Mesenchymal stem cell (in vitro differentiated cells and primary cell): ENCODE data around the gene LIN7B.

Source experiments
- DNase-seq: peaks from one replicate; pipeline ENCODE4 v3.0.0-alpha.2; 2013
- H2AFZ ChIP-seq: one replicate; pipeline ENCODE4 v1.6.1; 2013; ENCODE audit warnings: low read depth, mild to moderate bottlenecking, control low read depth, inconsistent platforms, low read length, moderate library complexity
- H2AK5ac ChIP-seq: 2 replicates; pipeline ENCODE4 v1.6.1; 2013; ENCODE audit warnings: low read length, moderate library complexity, mild to moderate bottlenecking, inconsistent platforms; ENCODE audit not compliant: severe bottlenecking
- H2BK120ac ChIP-seq: one replicate; pipeline ENCODE4 v1.6.1; 2013; ENCODE audit warnings: low read depth, mild to moderate bottlenecking, inconsistent platforms, low read length, moderate library complexity
- H2BK12ac ChIP-seq, 2 experiments: one replicate each; pipeline ENCODE4 v1.6.1; 2013; ENCODE audit warnings: inconsistent platforms in 2 of 2, low read length in 2 of 2, mild to moderate bottlenecking in 2 of 2, moderate library complexity in 2 of 2, control low read depth in 1 of 2
- H2BK15ac ChIP-seq: one replicate; pipeline ENCODE4 v1.6.1; 2013; ENCODE audit warnings: mild to moderate bottlenecking, low read depth, inconsistent platforms; ENCODE audit not compliant: poor library complexity, severe bottlenecking
- H2BK5ac ChIP-seq: 2 replicates; pipeline ENCODE4 v1.6.1; 2013; ENCODE audit warnings: low read depth, mild to moderate bottlenecking, low read length, control low read depth, inconsistent platforms; ENCODE audit not compliant: poor library complexity, severe bottlenecking
- H3K14ac ChIP-seq, 2 experiments: one replicate each; pipeline ENCODE4 v1.6.1; 2013; ENCODE audit warnings: inconsistent platforms in 2 of 2, low read length in 2 of 2, control low read depth in 1 of 2, mild to moderate bottlenecking in 1 of 2, moderate library complexity in 1 of 2
- H3K18ac ChIP-seq, 2 experiments: one replicate each; pipeline ENCODE4 v1.6.1; 2013; ENCODE audit warnings: inconsistent platforms in 2 of 2, low read length in 2 of 2, control low read depth in 1 of 2, low read depth in 1 of 2, mild to moderate bottlenecking in 1 of 2
- H3K23ac ChIP-seq, 2 experiments: one replicate each; pipeline ENCODE4 v1.6.1; 2013; ENCODE audit warnings: inconsistent platforms in 2 of 2, low read length in 2 of 2, mild to moderate bottlenecking in 2 of 2, moderate library complexity in 2 of 2, control low read depth in 1 of 2
- H3K27ac ChIP-seq: 2 replicates; pipeline ENCODE4 v1.5.1; 2013; ENCODE audit warnings: mild to moderate bottlenecking, moderate library complexity, low read length, control low read depth, inconsistent platforms; ENCODE audit not compliant: poor library complexity, severe bottlenecking
- H3K27me3 ChIP-seq, 2 experiments: 2 replicates each; pipeline versions ENCODE4 v1.6.1 to v1.7.0; 2013; ENCODE audit warnings: low read length in 2 of 2, mild to moderate bottlenecking in 2 of 2, moderate library complexity in 2 of 2, control low read depth in 1 of 2, inconsistent platforms in 1 of 2; ENCODE audit not compliant: control insufficient read depth in 1 of 2, insufficient read depth in 1 of 2
- H3K36me3 ChIP-seq, 2 experiments: 2 replicates each; pipeline versions ENCODE4 v1.6.1 to v1.7.0; 2013; ENCODE audit warnings: low read length in 2 of 2, control low read depth in 1 of 2, inconsistent platforms in 1 of 2, low read depth in 1 of 2, mild to moderate bottlenecking in 1 of 2; ENCODE audit not compliant: insufficient read depth in 2 of 2, control insufficient read depth in 1 of 2
- H3K4ac ChIP-seq, 2 experiments: one replicate each; pipeline ENCODE4 v1.6.1; 2013; ENCODE audit warnings: inconsistent platforms in 2 of 2, low read length in 2 of 2, mild to moderate bottlenecking in 2 of 2, moderate library complexity in 2 of 2, control low read depth in 1 of 2, low read depth in 1 of 2
- H3K4me1 ChIP-seq: 2 replicates; pipeline ENCODE4 v1.6.1; 2013; ENCODE audit warnings: low read depth, low read length, control low read depth; ENCODE audit not compliant: control insufficient read depth, insufficient read depth
- H3K4me2 ChIP-seq: 2 replicates; pipeline ENCODE4 v1.6.1; 2013; ENCODE audit warnings: low read length, mild to moderate bottlenecking, inconsistent platforms; ENCODE audit not compliant: poor library complexity, severe bottlenecking
- H3K4me3 ChIP-seq, 2 experiments: 2 replicates each; pipeline versions ENCODE4 v1.5.1 to v1.7.0; 2013; ENCODE audit warnings: low read length in 2 of 2, mild to moderate bottlenecking in 2 of 2, control low read depth in 1 of 2, low read depth in 1 of 2; ENCODE audit not compliant: insufficient read depth in 1 of 2
- H3K79me1 ChIP-seq: replicated peaks from 2 replicates; pipeline ENCODE4 v1.6.1; 2013; ENCODE audit warnings: mild to moderate bottlenecking, control low read depth, low read length, inconsistent platforms; ENCODE audit not compliant: poor library complexity, severe bottlenecking
- H3K9ac ChIP-seq: 2 replicates; pipeline ENCODE4 v1.7.0; 2013; ENCODE audit warnings: mild to moderate bottlenecking, low read length, moderate library complexity
- H3K9me3 ChIP-seq: 2 replicates; pipeline ENCODE4 v1.7.0; 2013; ENCODE audit warnings: mild to moderate bottlenecking, low read length; ENCODE audit not compliant: control insufficient read depth
- H4K8ac ChIP-seq: one replicate; pipeline ENCODE4 v1.6.1; 2013; ENCODE audit warnings: inconsistent platforms, mild to moderate bottlenecking, low read length, moderate library complexity
- H4K91ac ChIP-seq: one replicate; pipeline ENCODE4 v1.6.1; 2013; ENCODE audit warnings: mild to moderate bottlenecking, low read length, inconsistent platforms
- WGBS: methylation state at CpG from one replicate; pipeline ENCODE4 v1.1.7; 2013; ENCODE audit warnings: mixed read lengths; 5-methylcytosine and 5-hydroxymethylcytosine counted together

Gene LIN7B

GRCh38 chr19:49150944-49151243 lies 36.7 kb downstream of the LIN7B start:
- DNase-seq = no peak
- Histone ChIP-seq H3K79me1 (no peaks in the 10 kb centered on the region), H3K4me2 (peak overlapping the region; percentile 75), H3K9me3 (no peaks in the 10 kb centered on the region), H3K4me1 (peaks cover 29% of the 10 kb centered on the region), H2AFZ (peak overlapping the region; percentile 80), H3K23ac (peak overlapping the region in 1 of 2 experiments; percentile 78), H3K4me3 (peak overlapping the region; percentile 65 to 99), H2BK5ac (no peak overlapping the region), H3K4ac (peak overlapping the region; percentile 58 to 76), H3K36me3 (no peaks in the 10 kb centered on the region), H2BK120ac (peak overlapping the region; percentile 81), H4K8ac (peak overlapping the region; percentile 87), H3K18ac (peak overlapping the region; percentile 85 to 96), H3K14ac (peak overlapping the region in 1 of 2 experiments; percentile 78), H2BK15ac (peak overlapping the region; percentile 91), H3K9ac (peak overlapping the region; percentile 93), H2AK5ac (no peak overlapping the region), H4K91ac (peak overlapping the region; percentile 91), H2BK12ac (peak overlapping the region in 1 of 2 experiments; percentile 69), H3K27me3 (peaks cover 9 to 19% of the 10 kb centered on the region in 2 experiments), H3K27ac (no peak overlapping the region)
- WGBS = 20% methylated on average over 9 of the region's 16 CpGs

DNA sequence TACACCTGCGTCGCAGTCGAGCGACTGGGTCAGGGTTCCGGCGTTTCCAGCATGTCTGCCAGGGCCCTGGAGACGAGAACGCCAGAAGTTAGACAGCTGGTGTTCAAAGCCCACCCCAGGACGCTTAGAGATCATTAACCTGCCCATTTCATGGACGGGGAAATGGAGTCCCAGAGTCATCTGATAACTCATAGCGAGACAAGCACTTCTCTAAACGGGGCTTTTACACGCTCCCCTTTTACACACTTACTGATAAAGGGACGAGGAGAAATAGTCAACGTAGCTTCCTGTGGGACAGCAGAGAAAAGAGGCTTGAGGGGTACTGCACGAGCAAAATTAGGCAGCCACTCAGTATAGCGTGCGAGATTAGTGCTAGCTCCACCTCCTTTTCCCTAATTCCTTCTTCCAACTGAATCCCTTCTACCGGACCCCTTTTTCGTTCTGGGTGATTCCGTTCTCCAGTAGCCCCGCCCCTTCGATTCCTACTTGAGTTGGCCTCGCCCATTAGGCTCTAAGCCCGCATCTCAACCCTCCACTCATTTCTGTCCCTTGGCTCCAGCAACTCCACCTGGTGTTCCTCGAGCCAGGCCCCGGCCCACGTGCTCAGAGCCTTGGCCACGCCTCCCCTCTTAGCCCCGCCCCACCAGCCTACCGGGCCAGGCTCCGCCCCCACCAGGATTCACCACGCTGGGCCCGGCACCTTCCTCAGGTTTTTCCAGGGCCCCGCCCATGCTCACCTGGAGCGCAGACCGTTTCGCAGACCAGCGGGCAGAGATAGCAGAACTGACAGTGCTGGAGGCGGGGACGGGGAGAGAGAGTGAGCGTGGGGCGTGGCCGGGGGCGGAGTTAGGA lies 37.3 kb downstream of the LIN7B start:
- Histone ChIP-seq H2BK5ac (no peak overlapping the region), H3K4me2 (no peak overlapping the region), H3K27ac (no peak overlapping the region), H4K91ac (no peak overlapping the region), H2AFZ (no peak overlapping the region), H3K79me1 (no peaks in the 10 kb centered on the region), H2BK12ac (no peak overlapping the region), H3K36me3 (no peaks in the 10 kb centered on the region), H3K18ac (no peak overlapping the region), H3K4ac (no peak overlapping the region), H2AK5ac (no peak overlapping the region), H3K4me1 (peaks cover 24% of the 10 kb centered on the region), H4K8ac (no peak overlapping the region), H2BK120ac (no peak overlapping the region), H2BK15ac (peak overlapping the region; percentile 37), H3K23ac (no peak overlapping the region), H3K9me3 (no peaks in the 10 kb centered on the region), H3K27me3 (peaks cover 15 to 23% of the 10 kb centered on the region in 2 experiments), H3K4me3 (peak overlapping the region in 1 of 2 experiments; percentile 99), H3K14ac (no peak overlapping the region), H3K9ac (no peak overlapping the region)
- WGBS = 13% methylated on average over 45 of the region's 45 CpGs
- DNase-seq = peak; percentile 60

GRCh38 chr19:49152119-49152550 lies 38.0 kb downstream of the LIN7B start:
- H3K14ac ChIP-seq = no peak overlapping the region
- no peak overlapping the region for H2BK120ac ChIP-seq
- no peak overlapping the region for H3K27ac ChIP-seq
- H3K9me3 ChIP-seq = no peaks in the 10 kb centered on the region
- DNase-seq = no peak
- no peak overlapping the region for H2BK5ac ChIP-seq
- H3K4ac ChIP-seq = no peak overlapping the region
- 31% methylated on average over 10 of the region's 10 CpGs for WGBS
- no peak overlapping the region for H3K4me3 ChIP-seq
- H3K79me1 ChIP-seq = no peaks in the 10 kb centered on the region
- no peak overlapping the region for H3K23ac ChIP-seq
- no peak overlapping the region for H2AFZ ChIP-seq
- no peak overlapping the region for H3K4me2 ChIP-seq
- no peak overlapping the region for H4K91ac ChIP-seq
- peaks cover 24% of the 10 kb centered on the region for H3K4me1 ChIP-seq
- H4K8ac ChIP-seq = no peak overlapping the region
- H2BK15ac ChIP-seq = no peak overlapping the region
- no peak overlapping the region for H3K18ac ChIP-seq
- H2BK12ac ChIP-seq = no peak overlapping the region
- H3K9ac ChIP-seq = no peak overlapping the region
- H3K27me3 ChIP-seq = peaks cover 15 to 23% of the 10 kb centered on the region in 2 experiments
- no peaks in the 10 kb centered on the region for H3K36me3 ChIP-seq
- no peak overlapping the region for H2AK5ac ChIP-seq

DNA sequence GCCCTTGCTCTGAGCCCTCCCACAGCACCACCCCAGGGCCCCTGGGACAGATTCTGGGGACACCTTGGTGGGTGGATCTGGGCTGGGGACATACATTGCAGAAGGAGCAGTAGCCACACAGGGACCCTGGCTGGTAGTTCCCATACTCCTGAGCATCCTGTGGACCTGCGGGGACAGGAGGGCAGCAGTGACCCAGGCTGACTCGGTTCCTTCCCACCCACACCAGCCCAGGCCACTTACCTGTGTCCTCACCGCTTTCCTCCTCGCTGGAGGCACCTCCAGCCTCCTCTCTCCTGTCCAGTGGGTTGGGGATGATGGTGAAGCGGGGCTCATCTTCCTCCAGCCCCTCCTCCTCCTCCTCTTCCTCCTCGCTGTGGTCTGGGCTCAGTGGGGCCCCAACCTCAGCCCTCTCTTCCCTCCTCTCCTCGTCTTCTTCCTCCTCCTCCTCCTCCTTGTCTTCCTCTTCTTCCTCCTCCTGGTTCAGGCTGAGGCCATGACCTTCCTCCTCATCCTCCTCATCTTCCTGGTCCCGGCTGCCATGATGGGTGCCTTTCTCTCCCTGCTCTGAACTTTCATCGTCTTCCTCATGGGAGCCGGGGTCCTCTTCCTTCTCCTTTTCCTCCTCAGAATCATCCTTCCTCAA lies 39.1 kb downstream of the LIN7B start:
- no peaks in the 10 kb centered on the region for H3K36me3 ChIP-seq
- no peak overlapping the region for H3K18ac ChIP-seq
- H3K4me3 ChIP-seq = no peak overlapping the region
- H2BK15ac ChIP-seq = no peak overlapping the region
- no peak overlapping the region for H3K4me2 ChIP-seq
- H3K27me3 ChIP-seq = peaks cover 15 to 16% of the 10 kb centered on the region in 2 experiments
- H3K79me1 ChIP-seq = peaks cover 6% of the 10 kb centered on the region
- WGBS = 95% methylated on average over 10 of the region's 10 CpGs
- H3K9ac ChIP-seq = no peak overlapping the region
- no peak overlapping the region for H4K91ac ChIP-seq
- no peak overlapping the region for H2AK5ac ChIP-seq
- no peak for DNase-seq
- no peak overlapping the region for H2BK120ac ChIP-seq
- no peak overlapping the region for H3K4ac ChIP-seq
- H3K4me1 ChIP-seq = peaks cover 30% of the 10 kb centered on the region
- H3K23ac ChIP-seq = no peak overlapping the region
- no peak overlapping the region for H4K8ac ChIP-seq
- no peak overlapping the region for H3K14ac ChIP-seq
- no peaks in the 10 kb centered on the region for H3K9me3 ChIP-seq
- H3K27ac ChIP-seq = no peak overlapping the region
- H2BK12ac ChIP-seq = no peak overlapping the region
- no peak overlapping the region for H2AFZ ChIP-seq
- H2BK5ac ChIP-seq = no peak overlapping the region
